ENCODE measurements around the gene NOMO2.
"Not testable (repeated sequence)": the region's sequence is repeated elsewhere in the genome, so short reads cannot be mapped to it uniquely, and the experiment has no call there.

The NOMO2 gene

DNA sequence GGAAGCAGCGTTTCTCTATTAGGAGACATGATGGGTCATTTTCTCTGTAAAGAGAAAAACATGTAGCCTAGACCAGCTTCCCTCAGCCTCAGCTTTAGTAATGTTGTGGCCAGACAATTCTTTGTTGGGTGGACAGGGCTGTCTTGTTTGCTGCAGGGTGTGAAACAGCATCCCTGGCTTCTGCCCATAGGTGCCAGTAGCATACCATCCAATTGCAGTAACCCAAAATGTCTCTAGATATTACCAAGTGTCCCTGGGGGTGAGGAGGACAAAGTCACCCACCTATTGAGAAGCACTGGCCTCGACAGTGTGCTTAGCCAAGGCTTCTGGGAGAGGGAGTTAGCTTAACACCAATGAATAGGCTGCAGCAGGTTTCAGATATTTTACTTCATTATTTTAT lies 14.0 kb upstream of the NOMO2 start:
- DNase-seq: not testable (repeated sequence)

DNA sequence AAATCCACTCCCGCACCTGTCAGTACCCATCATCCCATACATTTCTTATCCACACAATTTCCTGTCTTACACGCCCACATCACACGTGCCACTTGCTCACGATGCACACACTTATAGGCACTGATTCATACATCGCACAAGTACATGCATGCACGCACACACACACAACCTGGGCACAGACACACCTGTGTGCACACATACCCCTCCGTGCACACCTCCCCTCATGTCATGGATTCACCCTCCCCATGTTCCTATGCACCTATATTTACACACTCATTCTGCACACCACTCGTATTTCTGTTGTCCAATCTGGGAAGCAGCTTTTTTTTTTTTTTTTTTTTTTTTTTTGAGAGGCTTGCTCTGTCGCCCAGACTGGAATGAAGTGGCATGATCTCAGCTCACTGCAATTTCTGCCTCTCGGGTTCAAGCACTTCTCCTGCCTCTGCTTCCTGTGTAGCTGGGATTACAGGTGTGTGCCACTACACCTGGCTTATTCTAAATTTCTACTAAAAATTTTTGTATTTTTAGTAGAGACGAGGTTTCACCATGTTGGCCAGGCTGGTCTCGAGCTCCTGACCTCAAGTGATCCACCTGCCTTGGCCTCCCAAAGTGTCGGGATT lies 13.5 kb upstream of the NOMO2 start:
- DNase-seq: not testable (repeated sequence)

DNA sequence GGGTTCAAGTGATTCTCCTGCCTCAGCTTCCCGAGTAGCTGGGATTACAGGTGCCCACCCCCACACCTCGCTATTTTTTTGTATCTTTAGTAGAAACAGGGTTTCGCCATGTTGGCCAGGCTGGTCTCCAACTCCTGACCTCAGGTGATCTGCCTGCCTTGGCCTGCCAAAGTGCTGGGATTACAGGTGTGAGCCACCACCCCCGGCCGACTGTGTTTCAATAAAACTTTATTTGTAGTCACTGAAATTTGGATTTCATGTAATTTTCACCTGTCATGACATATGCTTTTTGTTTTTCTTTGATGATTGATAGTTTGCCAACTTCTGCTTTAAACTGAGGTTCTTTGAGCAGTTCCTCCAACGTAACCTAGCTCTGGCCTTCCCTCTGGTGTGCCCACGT lies 12.0 kb upstream of the NOMO2 start:
- not testable (repeated sequence) for DNase-seq

DNA sequence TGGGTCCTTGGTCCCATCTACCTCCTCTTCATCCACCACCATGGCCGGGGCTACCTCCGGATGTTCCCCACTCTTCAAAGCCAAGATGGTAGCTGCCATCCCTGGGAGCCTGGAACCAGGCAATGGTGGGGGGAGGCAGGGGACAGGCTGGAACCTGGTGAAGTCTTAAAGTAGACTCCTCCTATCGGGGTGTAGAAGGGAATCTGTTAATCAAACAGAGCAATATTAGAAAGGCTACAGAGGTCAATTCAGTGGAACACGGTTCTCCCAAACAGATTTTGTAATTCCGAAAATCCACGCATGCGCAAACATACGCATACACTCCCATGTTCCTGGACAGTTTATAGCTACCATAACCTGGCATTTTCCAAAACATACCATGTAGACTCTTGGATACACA lies 11.1 kb upstream of the NOMO2 start:
- DNase-seq: not testable (repeated sequence)

DNA sequence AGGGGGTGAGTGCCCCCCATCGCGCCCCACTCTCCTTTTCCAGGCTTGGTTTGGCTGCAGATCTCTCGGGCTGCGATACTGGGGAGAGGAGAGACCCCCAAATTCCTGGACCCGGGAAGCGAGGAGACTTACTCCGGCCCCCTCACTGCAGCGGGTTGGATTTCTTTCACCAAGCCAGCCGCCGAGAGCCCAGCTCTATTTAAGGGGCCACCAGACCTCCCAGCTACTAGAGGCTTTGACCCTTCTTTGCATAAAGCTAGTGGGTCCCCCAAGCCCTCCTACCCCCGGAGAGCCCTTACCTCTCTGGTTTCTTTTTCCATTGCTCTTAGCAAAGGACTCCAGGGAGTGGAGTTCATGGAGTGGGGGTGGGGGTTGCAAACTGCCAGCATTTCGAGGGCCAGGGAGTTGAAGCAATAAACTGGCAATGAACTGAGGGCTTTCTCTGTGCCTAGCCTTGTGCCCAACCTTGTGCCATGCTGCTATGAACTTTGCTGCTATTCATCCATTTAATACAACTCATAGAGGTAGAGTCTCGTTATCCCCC lies 9.5 kb upstream of the NOMO2 start:
- not testable (repeated sequence) for DNase-seq

DNA sequence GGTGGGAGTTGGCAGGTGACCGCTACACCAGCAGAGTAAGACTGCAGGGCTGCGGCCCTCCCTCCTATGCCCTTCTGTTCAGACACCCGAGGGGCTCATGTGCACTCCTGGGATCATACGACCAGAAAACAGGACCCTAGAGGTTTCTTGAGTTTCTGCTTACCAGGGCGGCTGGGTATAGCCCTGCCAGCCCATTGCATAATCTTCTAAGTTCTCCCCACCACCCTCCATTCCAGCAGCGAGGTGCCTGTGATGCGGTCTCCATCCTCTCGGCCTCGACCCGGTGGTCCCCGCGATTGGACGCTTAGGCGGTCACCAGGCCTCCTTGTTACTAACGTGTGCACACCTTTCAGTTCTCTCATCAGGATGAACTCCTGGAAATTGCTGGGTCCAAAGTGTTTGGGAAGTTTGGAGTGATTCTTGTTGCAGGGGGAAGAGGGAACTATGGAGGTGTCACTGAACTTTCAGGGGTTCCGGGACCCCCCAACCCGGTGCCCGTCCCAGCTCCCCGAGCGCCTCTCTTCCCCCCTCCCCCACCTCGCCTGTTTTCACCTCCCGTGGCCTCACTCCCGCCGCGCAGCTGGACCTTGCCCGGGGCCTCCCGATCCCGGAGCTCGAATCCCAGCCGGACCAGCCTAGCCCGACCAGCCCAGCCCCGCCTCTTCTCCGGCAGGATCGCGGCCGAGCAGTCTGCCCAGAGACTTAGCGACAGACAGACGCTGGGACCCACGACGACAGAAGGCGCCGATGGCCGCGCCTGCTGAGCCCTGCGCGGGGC lies 8.8 kb upstream of the NOMO2 start:
- not testable (repeated sequence) for DNase-seq

DNA sequence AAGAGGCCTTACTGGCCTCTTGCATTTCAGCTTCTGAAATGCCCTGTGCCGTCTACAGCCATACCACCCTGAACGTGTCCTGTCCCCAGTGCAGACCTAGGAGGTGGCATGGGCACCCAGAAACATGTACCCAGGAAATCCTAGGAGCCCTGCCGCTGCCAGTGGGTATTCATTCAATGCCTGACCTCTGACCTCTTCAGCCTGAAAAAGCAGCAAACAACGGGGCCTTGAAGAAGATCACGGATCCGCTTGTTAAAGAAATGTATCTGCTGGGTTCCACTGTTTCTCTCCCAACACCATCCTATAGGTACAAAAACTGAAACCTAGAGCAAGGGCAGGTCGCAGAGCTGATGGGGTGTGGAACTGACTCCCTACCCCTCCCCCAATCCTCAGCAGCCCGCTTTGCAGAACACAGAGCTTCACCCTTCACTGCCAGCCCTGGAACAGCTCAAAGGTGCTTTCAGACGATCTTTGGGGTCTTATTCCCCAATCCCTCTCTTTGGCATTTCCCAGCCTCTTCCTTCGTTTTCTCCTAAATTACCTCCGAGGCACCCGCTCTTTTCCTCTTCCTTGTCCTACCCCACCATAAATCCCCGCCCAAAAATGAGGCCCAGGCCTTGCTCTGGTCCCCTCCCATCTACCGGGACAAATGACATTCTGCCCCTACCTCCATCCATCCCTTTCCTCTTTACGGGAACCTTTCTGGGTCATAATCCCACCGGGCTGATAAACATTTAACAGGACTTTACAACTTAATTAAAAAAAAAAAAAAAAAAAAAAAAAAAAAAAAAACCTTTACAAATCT lies 1.3 kb downstream of the NOMO2 start:
- not testable (repeated sequence) for DNase-seq

DNA sequence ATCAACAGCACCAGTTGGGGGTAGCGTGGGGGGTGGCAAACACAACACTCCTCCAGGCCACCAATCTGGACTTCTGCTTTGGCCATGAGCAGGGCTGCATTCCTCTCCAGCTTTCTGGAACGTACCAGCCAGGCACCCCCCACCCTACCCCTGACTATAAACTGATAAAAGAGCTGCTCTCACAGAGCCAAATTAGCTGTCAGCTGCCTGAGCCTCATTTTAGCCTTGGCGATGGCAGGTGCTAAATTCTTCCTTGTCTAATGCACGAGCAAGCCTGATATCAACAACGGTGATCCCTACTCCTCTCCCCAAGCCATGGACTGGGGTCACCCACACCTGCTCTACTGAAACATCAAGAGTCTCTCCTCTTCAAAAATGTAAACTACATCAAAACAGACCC lies 8.2 kb downstream of the NOMO2 start:
- DNase-seq: not testable (repeated sequence)

DNA sequence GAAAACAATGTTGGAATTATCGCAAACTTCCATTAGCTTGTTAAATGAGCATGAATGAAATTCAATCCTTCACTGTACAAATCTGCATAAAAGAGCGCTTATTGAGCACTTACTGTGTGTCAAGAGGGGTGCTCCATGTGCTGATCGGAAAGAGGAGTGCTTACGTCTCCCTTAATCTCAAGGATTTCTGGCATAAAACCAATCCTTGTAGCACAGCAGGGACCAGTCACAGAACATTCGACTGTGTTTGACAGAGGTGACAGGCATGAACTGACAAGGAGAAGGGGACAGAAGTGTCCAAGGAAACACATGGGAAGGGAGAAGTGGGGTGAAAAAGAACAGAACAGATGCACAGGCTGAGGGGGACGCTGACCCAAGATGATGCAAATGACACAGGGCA lies 14.5 kb downstream of the NOMO2 start:
- DNase-seq: not testable (repeated sequence)

DNA sequence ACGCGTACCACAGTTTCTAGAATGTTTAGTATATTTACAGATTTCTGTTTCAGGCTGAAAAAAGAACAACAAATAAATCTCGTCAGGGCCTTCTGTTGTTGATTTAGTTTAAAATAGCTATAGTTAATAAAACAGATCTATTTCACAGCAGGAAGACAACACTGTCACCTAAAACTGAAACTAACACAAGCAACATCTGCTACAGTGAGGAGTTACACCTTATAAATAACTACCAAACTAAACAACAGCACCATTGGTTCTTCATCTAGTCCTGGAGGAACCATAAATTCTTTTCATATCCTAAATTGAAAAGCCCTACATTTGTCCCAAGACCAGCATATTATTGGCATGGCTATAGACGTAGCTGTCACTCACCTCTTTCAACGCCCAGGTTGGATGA lies 15.0 kb downstream of the NOMO2 start:
- not testable (repeated sequence) for DNase-seq

DNA sequence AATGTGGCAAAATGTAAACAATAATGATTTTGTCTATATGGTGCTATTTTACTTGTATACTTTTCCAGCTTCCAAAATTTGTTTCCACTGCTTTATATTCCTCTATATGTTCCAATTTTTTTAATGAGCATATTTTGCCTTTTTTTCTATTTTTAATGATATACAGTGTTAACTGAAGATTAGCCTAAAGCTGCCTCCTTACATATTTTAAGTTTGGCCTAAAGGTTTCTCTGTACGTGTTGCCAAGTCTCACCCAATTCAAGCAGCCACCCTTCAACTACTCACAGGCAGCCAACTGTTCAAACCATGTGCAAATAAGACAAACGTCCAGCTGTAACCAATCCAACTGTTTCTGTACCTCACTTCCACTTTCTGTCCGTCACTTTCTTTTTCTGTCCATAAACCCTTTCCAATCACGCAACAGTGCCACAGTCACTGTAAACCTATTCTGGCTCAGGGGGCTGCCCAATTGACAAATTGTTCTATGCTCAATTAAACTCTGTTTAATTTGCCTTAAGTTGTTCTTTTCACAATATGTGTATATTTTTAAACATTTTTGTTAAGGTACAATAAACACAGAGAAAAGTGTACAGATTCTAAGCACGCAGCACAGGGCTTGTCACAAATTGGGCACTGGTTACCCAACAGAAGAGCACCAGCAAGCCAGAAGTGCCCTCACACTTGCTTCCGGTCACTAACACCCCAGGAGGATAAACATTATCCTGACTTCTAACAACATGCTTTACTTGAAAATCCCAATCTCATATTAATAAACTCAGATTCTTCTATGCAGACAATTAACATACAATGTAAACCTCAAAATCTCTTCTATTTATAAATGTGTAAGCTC lies 17.4 kb downstream of the NOMO2 start:
- DNase-seq: not testable (repeated sequence)

DNA sequence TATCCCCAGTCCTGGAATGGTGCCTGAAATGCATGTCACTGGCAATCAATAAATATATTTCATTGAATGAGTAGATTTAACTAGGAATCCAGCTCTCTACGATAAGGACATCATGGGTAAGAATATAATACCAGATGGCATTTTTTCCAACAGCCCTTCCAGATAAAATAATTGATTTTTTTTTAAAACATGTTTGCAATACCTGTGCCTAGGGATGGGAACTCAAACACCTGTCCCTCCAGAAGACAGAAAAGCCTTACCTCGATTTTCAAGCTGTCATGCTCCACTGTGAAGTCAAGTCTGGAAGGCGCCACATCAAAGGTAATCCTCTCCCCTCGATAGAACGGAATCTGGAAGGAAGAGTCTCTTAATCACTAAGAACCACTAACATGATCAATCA lies 20.0 kb downstream of the NOMO2 start:
- DNase-seq: not testable (repeated sequence)

DNA sequence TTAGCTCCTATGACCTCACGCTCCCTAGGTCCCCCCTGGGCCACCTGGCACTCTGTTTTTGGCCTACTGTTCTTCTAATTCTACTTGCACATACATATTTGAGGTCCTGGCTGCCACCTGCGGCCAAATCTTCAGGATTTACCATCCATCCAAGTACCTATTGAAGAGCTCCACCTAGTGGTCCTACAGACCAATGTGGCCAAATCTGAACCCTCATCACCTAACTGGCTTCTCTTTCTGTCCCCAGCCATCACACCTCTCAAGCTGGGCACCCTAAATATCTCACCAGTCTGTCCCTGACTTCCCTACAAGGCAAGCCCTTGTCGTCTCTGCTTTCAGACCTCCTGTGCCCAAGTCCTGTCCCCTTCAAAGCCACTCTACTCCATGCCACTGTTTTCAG lies 24.9 kb downstream of the NOMO2 start:
- not testable (repeated sequence) for DNase-seq

DNA sequence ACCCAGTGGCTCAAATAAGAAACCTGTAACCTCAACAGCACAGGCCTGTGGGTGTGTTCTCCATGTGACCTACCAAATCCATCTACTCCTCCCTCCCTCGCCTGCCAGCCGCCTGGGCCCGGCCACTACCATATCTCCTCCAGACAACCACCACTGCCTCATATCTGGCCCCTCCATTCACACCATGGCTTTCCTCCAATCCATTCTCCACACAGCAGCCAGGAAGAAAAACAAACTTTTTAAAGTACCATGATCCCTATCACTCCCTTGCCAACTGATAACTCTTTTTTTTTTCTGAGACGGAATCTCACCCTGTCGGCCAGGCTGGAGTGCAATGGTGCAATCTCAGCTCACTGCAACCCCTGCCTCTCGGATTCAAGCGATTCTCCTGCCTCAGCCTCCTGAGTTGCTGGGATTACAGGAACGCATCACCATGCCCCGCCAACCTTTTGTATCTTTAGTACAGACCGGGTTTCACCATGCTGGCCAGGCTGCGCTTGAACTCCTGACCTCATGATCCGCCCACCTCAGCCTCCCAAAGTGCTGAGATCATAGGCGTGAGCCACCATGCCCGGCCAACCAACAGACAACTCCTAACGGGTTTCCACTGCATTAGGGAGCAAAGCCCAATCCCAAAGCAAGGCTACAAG lies 26.3 kb downstream of the NOMO2 start:
- not testable (repeated sequence) for DNase-seq

DNA sequence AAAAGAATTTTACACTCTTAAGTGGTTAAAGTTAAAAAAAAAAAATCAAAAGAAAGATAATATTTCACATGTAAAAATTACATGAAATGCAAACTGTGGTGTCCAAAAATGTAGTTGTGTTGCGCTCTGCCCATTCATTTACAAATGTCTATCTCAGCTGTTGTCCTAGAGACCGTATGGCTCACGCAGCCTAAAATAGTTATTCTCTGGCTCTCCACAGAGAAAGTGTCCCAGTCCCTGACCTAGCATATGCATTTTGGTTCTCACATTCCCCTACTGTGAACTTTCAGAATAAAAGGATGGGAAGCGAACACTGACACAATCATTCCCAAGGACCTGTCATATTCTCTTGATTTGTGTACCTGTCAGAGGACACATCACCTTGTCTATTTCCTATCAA lies 27.6 kb downstream of the NOMO2 start:
- DNase-seq: not testable (repeated sequence)

DNA sequence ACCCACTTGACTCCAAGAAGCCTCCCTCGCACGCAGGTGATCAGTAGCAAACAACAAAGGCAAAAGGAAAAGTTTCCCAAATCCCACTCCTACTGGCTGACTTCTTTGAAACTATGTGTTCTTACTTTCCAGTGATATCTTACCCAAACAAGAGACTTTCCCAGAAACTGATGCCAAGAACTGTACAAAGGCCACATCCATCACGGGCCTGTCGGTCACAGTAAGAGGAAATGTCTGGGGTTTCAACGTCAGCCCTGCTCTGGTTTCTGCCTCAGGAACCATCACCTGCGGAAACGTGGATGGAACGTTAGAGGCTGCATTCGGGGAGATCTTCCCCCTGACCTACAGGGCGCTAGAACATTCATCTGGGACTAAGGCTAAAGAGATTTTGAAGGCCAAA lies 30.6 kb downstream of the NOMO2 start:
- DNase-seq: not testable (repeated sequence)

DNA sequence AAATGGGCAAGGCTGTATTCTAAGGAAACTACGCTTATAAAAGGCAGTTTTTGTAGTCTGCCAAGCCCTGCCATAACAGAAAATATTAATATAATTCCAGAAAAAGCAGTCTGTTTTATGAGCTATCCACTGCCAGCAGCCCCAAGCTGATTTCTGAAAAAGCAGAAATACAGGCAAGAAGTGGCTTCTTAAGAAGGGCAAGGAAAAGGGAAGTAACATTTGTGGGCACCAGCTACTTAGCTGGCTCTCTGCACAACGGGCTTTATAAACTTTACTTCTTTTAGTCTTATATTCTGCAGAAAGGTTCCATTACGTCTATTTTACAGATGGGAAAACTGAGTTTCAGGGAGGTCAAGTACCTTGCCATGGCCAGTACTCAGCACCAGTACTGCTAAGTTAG lies 31.6 kb downstream of the NOMO2 start:
- DNase-seq: not testable (repeated sequence)

DNA sequence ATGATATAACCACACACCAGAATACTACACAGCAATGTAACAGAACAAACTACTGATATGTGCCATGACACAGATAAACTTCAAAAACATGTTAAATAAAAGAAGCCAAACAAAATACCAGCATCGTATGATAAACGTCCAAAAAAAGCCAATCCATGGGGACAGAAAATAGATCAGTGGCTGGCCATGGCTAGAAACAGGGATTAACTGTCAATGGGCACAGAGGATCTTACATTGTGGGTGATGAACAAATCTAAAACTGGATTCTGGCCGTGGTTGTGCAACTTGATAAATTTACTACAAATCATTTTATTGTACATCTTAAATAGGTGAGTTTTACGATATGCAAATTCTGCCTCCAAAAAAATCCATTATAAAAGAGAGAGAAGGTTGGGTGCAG lies 35.4 kb downstream of the NOMO2 start:
- not testable (repeated sequence) for DNase-seq

DNA sequence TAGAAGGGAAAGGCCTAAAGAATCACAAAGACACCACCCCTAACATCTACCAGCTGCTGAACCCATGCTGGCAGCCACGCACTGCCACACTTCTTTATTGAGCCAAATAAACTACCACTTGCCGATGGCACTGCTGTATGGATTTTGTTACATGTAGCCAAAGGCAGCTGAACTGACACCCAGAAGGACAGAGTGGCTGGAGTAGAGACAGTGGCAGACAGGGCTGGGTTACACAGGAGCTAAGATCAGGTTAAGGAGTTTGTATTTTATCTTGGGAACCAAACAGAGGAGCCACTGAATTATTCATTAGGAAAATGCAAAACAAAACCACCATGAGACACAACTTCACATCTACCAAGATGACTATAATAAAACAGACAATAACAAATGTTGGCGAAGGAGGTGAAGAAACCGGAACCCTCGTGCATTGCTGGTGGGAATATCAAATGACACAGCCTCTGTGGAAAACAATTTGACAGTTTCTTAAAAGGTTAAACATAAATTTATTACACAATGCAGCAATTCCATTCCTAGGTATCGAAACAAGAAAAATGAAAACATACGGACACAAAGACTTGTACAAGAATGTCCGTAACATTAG lies 35.9 kb downstream of the NOMO2 start:
- not testable (repeated sequence) for DNase-seq

DNA sequence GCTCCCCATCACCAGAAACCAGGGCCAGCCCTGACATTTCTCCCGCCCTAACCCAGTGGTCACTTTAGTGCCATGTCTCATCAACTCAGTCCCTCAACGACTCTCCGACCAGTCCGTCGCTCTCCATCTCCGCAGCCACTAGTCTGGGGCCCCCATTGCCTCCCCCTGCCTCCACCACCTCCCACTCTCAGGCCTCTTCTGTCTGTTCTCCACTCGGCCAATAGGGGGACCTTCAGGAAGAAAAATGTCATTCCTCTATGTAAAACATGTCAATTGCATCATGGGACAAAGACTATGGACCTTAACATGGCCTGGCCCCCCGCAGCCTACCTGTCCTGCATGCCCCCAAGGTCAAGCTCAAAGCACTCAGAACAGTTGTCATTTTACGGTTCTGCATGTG lies 39.3 kb downstream of the NOMO2 start:
- DNase-seq: not testable (repeated sequence)

DNA sequence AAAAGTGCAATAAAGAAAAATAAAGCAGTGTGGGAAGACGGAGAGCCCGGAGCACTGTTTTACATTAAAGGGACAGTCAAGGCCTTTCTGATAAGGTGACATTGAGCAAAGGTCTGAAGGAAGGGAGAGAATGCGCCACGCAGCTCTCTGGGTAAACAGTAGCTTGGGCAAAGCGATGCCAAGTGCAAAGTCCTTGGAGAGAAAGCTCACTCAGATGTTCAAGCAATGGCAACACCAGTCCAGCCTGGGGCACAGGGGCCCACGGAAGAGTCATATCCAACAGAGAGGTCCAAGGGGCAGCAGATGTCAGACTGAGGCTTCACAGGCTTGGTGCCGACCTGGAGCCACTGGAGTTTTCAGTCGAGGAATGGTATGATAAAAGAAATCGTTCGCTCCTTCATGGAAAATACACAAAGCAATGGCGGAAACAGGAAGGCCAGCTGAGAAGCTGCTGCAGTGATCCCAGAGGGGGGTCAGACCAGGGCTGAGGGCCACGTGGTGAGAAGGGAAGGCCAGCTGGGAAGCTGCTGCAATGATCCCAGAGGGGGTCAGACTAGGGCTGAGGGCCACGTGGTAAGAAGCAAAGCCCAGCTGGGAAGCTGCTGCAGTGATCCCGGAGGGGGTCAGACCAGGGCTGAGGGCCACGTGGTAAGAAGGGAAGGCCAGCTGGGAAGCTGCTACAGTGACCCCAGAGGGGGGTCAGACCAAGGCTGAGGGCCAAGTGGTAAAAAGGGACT lies 40.3 kb downstream of the NOMO2 start:
- DNase-seq: not testable (repeated sequence)

Measured in activated CD4-positive, CD25-positive, alpha-beta regulatory T cell (primary cell).